HG02642 (cell line): Measurements from ENCODE around the gene SPATA24.
"Not testable (repeated sequence)": the region's sequence is repeated elsewhere in the genome, so short reads cannot be mapped to it uniquely, and the experiment has no call there.

ENCODE experiments used
- ATAC-seq: cut with Tn5 transposase; IDR thresholded peaks from one replicate; pipeline ENCODE4 v1.9.1; 2021; ENCODE audit warnings: mild to moderate bottlenecking; ENCODE audit not compliant: unreplicated experiment, poor library complexity

Gene SPATA24

DNA sequence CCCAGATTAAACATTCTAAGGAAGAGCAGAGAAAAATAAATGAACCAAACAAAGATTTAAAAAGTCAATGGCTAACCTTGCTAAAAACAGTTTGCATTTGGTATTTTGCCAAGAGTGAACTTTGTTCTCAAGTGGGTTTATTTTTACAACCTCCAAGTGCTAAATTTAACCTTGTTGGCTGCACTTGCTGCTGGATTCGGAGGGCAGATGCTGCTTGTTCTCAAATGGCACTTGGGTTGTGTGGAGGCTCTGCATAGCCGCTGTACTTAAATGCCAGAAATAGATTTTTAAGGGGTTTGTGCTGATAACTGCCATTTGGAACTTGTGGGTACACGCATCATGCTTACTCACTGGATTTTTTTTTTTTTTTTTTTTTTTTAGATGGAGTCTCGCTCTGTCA is 13.3 kb upstream of the SPATA24 start:
- ATAC-seq: no peak

DNA sequence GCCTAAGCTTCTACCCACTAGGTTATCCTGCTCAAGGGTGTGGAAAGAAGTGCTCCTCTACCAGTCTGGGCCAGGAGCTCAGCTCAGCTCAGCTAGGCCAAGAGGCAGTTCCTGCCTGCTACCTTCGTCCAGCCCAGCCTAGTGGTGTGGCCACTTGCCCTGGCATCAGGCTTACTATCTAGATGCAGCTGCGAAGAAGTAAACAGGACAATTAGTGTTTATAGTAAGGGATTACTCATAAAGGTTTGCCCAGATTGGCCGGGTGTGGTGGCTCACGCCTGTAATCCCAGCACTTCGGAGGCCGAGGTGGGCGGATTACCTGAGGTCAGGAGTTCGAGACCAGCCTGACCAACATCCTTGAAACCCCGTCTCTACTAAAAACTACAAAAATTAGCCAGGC is 12.8 kb upstream of the SPATA24 start:
- no peak for ATAC-seq

DNA sequence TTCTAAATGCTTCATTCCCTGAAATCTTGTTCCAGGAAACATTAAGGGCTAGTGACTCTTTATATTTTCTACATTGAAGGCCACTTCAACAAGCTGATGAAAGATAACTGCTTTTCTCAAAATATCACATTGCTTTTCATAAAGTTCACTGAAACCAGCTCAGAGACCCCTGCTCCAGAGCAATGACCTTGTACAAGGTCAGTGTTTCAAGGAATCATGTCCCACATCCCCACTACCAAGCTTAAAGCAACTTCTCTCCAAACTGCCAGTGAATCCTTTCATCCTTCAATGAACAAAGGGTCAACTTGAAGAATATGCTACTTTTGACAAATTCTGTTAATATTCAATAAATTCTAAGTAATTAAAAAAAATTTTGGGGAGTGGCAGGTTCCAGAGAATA is 12.0 kb upstream of the SPATA24 start:
- ATAC-seq: no peak

DNA sequence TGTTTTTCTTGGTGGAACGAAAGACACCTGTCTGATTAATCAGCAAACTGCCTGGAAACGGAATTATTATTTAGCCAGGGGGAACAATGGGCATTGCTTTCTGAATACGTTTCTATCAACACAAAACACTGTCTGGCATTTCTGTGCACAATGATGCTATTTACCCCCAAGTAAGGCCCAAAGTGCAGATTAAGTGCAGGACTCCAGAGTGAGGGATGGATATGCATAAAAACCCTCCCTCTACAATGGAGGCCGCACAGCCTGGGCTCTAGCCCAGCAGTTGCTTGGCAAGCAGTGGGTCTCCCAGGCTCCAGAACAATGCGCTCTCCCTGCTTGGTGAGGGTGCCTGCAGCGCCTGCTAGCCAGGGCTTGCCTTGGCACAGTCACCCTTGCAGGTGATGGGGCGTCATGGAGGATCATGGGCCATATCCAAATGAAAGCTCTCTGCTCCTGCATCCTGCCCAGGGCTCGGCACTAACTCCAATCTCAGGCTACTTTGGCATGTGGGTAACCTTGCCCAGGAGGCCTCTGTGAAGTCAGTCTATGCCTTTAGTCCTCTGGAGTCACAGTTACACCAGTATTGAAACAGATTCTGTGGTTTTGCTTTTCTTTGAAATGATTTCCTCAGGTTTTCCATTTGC is 11.5 kb upstream of the SPATA24 start:
- no peak for ATAC-seq

DNA sequence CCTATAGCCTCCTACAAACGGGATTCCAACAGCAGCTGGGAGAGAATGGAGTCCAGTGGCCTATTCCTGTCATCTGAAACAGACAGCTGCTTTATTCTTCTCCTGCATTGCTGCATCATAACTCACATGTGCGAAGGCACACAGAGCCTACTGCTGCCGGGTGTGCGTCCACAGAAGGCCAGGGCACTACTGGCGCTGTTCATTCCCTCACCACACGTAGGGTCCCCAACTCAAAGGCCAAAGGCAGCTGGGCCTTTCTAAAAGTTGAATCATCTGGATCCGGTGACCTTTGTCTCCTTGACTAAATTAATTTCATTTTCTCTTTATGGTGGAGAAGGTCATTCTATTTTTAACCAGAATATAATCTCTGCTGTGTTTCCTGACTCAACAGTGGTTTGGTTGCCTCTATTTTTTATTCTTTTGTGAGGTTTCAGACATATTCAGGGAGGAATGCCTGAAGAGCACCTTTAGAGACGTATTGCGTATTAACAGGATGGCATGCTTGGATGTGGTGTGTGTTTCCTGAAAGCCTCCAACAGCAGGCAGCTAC is 10.8 kb upstream of the SPATA24 start:
- no peak for ATAC-seq

DNA sequence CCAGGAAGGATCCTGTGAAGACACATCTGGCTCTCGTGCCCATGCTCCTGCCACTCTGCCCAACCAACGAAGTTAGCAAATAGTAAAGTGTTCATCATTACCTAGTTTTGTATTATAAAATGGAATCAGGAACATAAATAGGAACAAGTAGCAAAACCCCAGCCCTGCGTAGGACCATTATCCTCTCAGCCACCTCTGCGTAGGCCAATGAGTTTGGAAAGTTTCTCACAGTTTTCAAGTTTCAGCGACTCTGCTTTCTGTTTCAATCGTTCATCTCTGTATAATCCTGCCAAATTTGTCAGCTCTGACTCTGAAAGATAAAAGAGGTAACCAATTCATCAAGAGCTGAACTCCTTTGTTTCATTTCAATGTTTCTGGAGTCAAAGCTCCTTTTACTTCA is 10.1 kb upstream of the SPATA24 start:
- ATAC-seq: no peak

DNA sequence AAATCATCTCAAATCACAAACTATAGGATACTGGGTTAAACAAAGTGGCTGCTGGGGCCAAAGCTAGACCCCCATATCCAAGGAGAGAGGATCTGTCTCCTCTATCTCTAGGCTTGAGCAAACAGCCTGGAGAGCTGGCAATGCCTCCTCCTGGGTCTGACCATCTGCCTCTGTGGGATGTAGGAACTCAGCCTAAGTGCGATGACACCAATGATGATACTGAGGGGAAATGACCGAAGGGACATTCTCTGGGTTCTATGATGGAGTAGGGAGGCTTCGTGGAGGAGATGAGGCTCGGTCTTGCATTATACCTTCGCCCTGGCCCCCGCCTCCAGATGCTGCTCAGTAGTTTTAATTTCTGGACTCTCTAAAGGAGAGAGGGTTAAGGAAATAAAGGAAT is 9.3 kb upstream of the SPATA24 start:
- ATAC-seq: no peak

DNA sequence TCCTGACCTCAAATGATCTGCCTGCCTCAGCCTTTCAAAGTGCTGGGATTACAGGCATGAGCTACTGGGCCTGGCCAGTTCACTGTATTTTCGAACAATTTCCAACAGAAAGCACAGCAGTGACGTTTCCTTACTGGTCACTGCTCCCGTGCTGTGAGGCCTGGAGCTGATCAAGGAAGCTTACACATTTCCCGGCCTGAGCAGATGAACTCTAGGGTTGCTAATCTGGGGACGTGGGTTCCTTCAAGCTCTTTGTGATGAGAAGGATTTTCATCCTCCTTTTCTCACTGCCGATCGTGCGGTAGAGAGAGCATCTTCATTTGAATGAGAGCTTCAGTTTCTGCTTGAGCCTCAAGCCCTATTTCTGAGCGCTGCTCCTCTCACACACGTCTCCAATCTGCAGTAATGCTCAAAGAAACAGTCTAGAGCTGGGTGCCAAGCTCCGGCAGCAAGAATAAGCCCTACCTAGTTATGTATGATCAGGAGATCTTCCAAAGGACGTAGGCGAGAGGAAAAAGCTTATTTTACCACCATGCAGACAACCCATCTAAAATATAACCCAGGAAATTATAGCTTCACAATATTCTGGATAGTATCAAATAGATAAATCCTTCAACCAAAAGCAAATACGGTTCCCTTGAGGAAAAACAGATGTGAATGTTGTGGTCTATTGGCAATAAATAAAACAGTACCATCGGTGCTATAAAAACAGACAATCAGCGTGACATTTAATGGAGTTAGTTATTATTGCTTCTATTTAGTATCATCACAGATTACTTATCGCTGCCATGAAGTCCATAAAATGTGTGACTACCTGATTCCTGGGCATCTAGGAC is 7.3 kb upstream of the SPATA24 start:
- no peak for ATAC-seq

DNA sequence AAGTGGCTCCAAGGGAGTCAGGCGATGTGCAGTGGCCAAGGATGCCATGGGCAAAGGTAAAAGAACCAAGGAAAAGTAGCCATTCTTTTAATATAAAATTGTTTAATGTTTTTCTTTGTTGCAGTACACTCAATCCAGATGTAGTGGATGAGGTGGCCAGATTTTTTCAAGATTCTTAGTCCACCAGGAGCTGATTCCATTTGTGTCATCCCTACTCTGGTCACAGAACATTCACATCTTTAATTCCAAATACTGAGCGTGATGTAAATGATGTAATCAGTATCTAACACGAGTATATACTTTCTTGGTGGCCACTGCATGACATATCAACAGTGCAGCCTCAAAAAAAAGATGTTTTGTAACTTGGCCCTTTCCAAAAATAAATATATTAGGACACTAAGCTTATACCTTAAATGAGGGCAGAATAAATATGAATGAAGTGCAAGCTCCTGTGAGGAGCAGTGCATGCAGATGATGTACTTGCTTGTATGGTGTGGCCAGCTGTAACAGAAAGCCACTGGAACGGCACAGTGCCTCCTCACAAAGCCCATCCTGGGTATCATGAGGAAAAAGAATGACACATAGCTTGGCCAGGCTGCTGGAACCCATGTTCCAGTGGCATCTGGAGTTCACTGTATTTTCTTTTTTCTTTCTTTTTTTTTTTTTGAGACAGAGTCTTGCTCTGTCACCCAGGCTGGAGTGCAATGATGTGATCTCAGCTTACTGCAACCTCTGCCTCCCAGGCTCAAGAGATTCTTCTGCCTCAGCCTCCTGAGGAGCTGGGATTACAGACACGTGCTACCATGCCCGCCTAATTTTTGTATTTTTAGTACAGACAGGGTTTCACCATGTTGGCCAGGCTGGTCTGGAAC is 6.5 kb upstream of the SPATA24 start:
- ATAC-seq: no peak

DNA sequence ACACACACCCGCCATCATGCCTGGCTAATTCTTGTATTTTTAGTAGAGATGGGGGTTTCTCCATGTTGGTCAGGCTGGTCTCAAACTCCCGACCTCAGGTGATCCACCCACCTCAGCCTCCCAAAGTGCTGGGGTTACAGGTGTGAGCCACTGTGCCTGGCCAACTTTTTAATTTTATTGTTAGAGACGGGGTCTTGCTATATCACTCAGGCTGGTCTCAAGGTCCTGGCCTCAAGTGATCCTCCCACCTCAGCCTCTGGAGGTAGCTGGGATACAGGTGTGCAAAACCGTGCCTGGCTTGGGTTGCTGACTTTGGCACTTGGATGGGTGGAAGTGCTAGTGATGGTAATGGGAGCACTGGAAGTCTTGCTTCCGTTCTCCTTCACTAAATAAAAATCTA is 5.2 kb upstream of the SPATA24 start:
- ATAC-seq: not testable (repeated sequence)

DNA sequence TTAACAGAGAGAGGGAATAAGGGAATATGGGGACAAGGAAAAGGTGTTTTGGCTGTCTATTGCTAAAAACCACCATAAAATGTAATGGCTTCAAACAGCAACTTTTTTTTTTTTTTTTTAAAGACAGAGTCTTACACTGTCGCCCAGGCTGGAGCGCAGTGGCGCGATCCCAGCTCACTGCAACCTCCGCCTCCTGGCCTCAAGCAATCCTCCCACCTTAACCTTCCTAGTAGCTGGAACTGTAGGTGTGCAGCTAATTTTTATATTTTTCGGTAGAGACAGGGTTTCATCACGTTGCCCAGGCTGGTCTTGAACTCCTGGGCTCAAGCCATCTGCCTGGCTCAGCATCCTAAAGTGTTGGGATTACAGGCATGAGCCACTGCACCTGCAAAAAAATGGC is 4.3 kb upstream of the SPATA24 start:
- ATAC-seq: no peak

DNA sequence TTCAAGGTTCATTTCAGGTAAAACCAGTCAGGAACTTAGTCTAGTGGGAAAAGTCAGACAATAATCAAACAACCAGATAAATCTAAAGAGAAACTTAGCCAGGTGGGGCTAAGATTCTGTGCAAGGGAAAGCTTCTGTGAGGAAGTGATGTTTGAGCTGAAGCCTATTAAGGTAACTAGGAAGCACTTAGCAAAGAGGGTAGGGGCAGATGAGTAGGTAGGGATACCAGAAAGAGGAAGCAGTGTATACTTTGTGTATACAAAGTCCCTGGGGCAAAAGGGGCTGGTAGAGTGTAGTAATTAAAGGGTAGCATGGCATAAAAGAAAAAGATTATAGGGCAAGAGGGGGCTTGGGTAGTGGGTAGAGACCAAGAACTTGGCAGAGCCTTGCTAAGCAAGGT is 3.6 kb upstream of the SPATA24 start:
- no peak for ATAC-seq

DNA sequence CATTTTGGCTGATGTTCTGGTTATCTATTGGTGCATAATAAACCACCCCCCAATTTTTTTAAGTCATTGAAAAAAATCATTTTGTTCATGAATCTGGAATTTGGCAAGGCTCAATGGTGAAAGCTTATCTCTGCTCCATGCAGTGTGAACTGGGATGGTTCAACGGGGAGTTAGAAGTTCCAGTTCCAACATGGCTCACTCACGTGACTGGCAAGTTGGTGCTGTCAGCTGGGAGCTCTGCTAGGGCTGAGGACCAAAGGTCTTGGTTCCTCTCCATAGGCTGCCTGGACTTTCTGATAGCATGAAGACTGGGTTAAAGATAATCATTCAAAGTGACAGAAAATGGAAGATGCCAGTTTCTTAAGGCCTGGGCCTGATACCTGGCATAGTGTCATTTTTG is 3.1 kb upstream of the SPATA24 start:
- no peak for ATAC-seq

DNA sequence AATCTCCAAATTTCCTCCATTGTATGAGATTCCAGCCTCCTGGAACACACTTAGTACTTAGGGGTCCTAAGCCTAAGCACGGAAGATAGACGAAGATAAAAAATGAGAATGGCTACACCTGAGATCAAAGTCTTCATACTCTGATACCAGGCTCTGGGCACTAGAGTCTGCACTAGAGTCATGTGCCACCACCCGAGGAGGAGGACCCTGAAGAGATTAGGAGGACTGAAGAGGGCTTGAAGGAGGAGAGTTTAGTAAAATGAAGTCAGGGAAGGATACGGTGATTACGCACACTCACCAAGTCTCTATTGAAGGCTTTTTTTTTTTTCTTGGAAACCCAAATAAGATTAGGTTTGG is 573 bp upstream of the SPATA24 start:
- ATAC-seq: no peak

DNA sequence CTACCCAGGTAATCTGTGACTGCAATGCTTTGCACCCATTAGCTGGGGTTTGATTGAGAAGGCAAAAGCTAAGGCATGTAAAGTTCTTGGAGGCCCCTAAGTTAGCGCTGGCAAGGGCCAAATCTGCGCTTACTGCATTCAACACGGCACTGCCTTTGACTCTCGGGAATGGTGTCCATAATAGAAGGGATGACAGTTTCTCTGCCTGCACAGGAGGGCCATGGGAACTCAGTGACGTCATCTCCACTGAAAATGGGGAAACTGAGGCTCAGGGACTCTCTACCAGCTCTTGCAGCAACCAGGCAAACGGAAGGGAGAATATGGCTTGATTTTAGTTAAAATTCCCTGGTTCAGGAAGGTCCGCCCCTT is 487 bp downstream of the SPATA24 start:
- ATAC-seq: no peak

DNA sequence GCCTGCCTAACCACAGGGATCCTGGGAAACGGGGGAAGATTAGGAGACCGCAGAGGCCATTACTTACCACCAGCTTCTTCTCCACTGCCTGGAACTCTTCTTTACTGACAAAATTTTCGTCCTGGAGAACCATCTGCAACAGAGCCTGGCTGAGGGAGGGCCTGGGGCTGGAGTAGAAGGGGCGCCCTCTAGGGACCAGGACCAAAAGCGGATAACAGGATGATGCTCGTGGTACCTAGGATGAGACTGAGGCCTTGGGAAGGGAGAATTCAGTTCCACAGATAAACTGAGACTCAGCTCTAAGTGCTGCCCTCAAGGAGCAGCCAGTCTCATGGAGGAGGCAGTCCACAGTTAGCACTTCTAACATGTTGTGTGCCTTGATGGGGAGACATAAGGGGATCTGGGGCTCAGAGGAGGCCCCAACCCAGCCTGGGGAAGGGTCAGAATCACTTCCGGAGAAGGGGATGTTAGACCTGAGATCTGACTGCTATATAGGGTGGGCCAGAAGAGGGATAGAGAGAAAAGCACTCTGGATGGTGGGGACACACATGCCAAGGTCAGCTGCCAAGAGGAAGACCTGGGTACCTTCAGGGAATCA is 1.2 kb downstream of the SPATA24 start:
- ATAC-seq: no peak

DNA sequence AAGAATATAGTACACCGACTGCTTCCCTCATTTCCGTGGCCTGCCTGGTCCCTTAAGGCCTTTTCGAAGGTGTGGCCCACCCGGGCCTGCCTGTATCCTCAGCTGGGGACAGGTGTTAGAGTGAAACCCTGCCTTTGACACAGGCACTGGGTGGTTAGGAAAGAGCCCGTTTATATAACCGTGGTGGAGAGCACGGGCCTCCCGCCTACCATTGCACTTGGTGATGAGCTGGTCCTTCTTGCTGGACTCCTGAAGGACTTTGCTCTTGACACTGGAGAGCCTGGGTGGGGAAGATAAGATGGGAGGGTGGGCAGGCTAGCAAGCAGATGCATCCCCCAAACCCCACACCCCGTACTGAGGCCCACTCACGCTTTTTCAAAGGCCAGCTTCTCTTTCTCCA is 2.3 kb downstream of the SPATA24 start:
- ATAC-seq: no peak

DNA sequence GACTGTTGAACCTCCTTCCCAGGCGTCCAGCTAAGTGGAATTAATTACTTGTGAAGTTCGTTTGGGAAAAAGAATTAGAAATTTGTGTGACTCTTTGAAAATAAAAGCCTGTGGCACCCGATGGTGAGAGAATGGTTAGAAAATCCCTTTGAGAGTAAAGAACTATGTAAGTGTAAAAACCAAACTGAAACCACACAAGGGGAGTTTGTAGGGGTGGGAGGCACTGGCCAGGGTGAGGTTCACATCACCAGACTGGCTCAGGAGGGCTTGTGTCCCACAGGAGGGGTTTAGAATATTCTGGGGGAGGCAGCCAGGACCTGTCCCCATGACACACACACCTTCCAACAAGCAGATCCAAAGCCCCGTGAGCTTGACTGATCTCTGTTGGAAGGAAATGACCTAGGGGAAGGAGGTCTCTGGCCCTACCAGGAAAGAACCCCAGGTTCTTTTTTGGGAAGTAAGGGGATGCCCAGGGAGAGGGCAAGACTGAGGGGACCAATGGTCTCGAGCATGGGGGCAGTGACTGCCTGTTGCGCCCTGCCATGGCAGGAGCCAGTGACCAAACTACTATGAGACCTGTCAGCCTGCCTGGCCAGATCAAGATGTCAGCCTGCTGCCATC is 4.3 kb downstream of the SPATA24 start:
- ATAC-seq: no peak

DNA sequence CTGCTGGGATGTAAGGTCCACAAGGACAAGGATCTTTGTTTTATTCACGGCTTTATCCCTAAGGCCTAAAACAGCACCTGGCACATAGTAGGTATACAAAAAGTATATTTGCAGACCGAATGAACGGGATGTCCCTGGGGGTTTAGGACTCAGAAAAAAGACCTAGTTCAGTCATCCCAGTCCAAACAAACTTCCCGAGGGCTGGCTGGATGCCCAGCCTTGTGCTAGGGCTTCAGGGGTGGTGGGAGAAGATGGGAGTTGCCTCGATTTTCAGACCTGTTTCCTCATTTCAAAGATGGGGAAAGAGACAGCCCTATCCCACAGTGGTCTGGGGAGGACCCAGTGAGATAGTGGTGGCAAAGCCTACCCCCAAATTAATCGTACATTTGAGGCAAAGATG is 6.0 kb downstream of the SPATA24 start:
- no peak for ATAC-seq

DNA sequence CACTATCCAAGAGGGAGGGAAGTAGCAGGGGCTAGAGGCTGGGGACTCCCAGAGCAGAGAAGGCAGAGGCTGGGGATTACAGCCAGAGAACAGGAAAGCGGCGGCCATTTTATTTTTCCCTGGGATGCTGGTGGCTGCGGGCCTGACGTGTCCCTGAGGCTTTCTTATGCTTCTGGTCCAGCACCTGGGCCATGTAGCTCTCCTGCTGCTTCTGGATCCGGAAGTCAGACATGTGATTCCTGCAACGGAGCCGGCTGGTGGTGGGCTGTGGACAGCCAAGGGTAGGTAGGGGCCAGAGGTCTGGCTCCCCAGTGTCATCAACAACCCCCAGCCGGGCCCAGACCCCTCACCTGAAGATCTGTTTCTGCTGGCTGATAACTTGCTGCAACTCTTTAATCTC is 7.2 kb downstream of the SPATA24 start:
- no peak for ATAC-seq
